Activated naive CD8-positive, alpha-beta T cell treated with anti-CD3 and anti-CD28 coated beads, Interleukin-2, amount 50 U/mL, for 24 hours (primary cell): Measurements from ENCODE around the gene KRTAP5-5.
"Not testable (repeated sequence)": the region's sequence is repeated elsewhere in the genome, so short reads cannot be mapped to it uniquely, and the experiment has no call there.

Experiments used
- ATAC-seq: fragments of 150-1000 bp; cut with Tn5 transposase; one replicate; pipeline ENCODE4 v1.10.0; 2021
- DNase-seq: peaks from one replicate; pipeline ENCODE4 v3.0.0; 2021
- H3K27ac Mint-ChIP-seq: one replicate; pipeline ENCODE4 v1.8.0; 2021; ENCODE audit warnings: mild to moderate bottlenecking, mixed read lengths
- H3K27me3 Mint-ChIP-seq: one replicate; pipeline ENCODE4 v1.8.0; 2021; ENCODE audit warnings: mixed read lengths
- H3K36me3 Mint-ChIP-seq: one replicate; pipeline ENCODE4 v1.8.0; 2021; ENCODE audit warnings: low read depth, mixed read lengths
- H3K4me1 Mint-ChIP-seq: one replicate; pipeline ENCODE4 v1.8.0; 2021; ENCODE audit warnings: mixed read lengths
- H3K4me3 Mint-ChIP-seq: one replicate; pipeline ENCODE4 v1.8.0; 2021; ENCODE audit warnings: mild to moderate bottlenecking, moderate library complexity, mixed read lengths
- H3K9me3 Mint-ChIP-seq: one replicate; pipeline ENCODE4 v1.8.0; 2021; ENCODE audit warnings: mixed read lengths

Gene KRTAP5-5

GRCh38 chr11:1642288-1643145, 12.9 kb downstream of the KRTAP5-5 start:
- DNase-seq (no peak), ATAC-seq (no peak)
- no peak overlapping the region for H3K27ac Mint-ChIP-seq
- no peak overlapping the region for H3K4me3 Mint-ChIP-seq
- peaks cover 20% of the 10 kb centered on the region for H3K27me3 Mint-ChIP-seq
- no peaks in the 10 kb centered on the region for H3K9me3 Mint-ChIP-seq
- no peaks in the 10 kb centered on the region for H3K36me3 Mint-ChIP-seq
- no peaks in the 10 kb centered on the region for H3K4me1 Mint-ChIP-seq

- Mint-ChIP-seq H3K4me1 (no peaks in the 10 kb centered on the region), H3K27ac (no peak overlapping the region), H3K9me3 (no peaks in the 10 kb centered on the region), H3K36me3 (no peaks in the 10 kb centered on the region), H3K4me3 (no peak overlapping the region), H3K27me3 (peaks cover 20% of the 10 kb centered on the region)
- no peak for DNase-seq
- ATAC-seq: no peak
These were observed 13.6 kb downstream of the KRTAP5-5 start for GRCh38 chr11:1643146-1643690.

DNA sequence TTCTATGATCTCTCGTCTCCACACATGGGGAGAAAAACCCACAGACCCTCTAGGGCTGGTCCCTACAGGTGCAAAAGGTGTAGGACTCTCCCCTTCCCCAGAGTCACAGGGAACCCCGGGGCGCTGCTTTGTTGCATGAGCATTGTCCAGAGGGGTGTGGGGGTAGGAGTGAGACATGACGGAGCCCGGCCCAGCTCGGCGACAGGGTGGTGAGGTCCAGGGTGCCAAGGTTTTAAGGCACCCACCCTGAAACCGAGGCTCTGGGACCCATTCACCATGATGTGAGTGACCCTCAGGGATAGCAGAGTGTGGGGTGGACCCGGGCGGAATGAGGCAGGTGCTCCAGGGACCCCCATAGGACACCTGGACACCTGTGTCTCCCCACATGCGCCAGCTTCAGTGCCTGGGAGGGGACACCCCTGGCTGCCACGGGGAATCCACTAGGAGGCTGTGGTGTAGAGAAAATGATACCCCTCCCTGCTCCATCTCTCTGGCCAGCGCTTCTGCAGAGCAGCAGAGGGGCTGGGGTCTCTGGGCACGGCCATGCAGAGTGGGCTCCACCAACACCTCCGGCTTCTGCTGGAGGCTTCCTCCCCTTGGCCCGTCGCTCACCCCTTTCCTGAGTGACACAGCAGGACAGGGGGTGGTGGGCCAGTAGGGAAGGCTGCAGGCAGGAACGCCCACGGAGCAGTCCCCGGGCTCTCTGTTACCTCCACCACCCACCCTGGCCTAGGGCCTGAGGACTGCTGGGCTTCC, 15.2 kb downstream of the KRTAP5-5 start:
- H3K4me3 Mint-ChIP-seq: no peak overlapping the region

GRCh38 chr11:1645357-1645821, 15.8 kb downstream of the KRTAP5-5 start:
- no peaks in the 10 kb centered on the region for H3K4me1 Mint-ChIP-seq
- no peaks in the 10 kb centered on the region for H3K9me3 Mint-ChIP-seq
- DNase-seq (no peak), ATAC-seq (no peak)
- peaks cover 7% of the 10 kb centered on the region for H3K27me3 Mint-ChIP-seq
- H3K36me3 Mint-ChIP-seq: no peaks in the 10 kb centered on the region
- no peak overlapping the region for H3K27ac Mint-ChIP-seq
- H3K4me3 Mint-ChIP-seq: no peak overlapping the region

More for the DNA sequence above, 15.2 kb downstream of the KRTAP5-5 start:
- ATAC-seq (no peak), DNase-seq (no peak)
- peaks cover 13% of the 10 kb centered on the region for H3K27me3 Mint-ChIP-seq
- H3K9me3 Mint-ChIP-seq: no peaks in the 10 kb centered on the region
- no peak overlapping the region for H3K27ac Mint-ChIP-seq
- H3K4me1 Mint-ChIP-seq: no peaks in the 10 kb centered on the region
- H3K36me3 Mint-ChIP-seq: no peaks in the 10 kb centered on the region

DNA sequence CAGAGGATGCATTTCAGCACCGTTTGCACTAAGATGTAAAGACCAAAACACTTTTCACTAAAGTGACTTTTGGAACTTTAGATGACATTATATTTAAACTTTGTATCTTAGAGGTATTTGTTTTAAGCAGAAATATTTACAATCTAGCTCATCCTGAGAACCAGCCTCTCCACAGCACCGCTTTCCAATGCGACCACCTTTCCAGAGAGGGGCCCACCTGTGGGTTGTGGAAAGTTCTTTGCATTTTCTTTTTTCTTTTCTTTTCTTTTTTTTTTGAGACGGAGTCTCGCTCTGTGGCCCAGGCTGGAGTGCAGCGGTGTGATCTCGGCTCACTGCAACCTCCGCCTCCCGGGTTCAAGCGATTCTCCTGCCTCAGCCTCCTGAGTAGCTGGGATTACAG, 17.0 kb downstream of the KRTAP5-5 start:
- H3K27ac Mint-ChIP-seq, H3K9me3 Mint-ChIP-seq, H3K27me3 Mint-ChIP-seq, DNase-seq, ATAC-seq, H3K4me1 Mint-ChIP-seq, H3K36me3 Mint-ChIP-seq, H3K4me3 Mint-ChIP-seq: not testable (repeated sequence)

DNA sequence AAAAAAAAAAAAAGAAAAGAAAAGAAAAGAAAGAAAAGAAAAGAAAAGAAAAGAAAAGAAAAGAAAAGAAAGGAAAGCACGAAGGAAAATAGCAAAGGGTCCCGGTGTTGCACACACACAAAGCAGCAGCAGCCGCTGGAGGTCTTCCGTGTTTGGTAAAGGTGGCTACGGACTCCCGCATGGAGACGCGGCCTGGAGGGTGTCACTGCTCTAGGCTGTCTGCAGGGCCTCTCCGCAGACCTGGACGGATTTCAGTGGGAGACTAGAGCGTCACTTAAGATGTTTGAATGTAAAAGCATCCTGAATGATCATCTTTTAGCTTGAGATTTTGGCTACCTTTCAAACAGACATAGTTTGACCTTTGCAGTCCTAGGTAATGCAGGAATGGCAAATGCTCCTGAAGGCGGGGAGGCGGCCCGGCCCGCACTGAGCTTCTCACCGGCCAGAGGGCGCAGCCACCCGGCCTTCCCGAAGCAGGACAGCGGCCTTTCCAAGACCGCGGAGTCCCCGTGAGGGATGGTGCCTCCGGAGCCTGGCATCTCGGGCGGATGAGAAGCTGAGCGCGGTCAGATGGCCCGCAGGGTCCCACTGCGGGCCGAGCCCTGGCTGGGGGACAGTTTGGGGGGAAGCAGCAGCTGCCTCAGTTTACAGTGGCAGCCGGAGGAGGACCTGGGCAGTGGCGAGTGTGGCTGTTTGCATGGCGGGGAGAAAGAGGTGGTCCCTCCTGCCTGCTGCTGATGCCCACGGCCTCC, 18.5 kb downstream of the KRTAP5-5 start:
- DNase-seq (no peak), ATAC-seq (no peak)
- Mint-ChIP-seq H3K4me1 (peaks cover 2% of the 10 kb centered on the region), H3K36me3 (no peaks in the 10 kb centered on the region), H3K27ac (no peak overlapping the region), H3K4me3 (no peak overlapping the region), H3K27me3 (peaks cover 8% of the 10 kb centered on the region), H3K9me3 (no peaks in the 10 kb centered on the region)

- peaks cover 2% of the 10 kb centered on the region for H3K4me1 Mint-ChIP-seq
- no peaks in the 10 kb centered on the region for H3K36me3 Mint-ChIP-seq
- no peaks in the 10 kb centered on the region for H3K9me3 Mint-ChIP-seq
- no peak for ATAC-seq
- no peak overlapping the region for H3K4me3 Mint-ChIP-seq
- peaks cover 10% of the 10 kb centered on the region for H3K27me3 Mint-ChIP-seq
- no peak overlapping the region for H3K27ac Mint-ChIP-seq
- DNase-seq: no peak
These were observed 19.3 kb downstream of the KRTAP5-5 start for GRCh38 chr11:1648653-1649420.

DNA sequence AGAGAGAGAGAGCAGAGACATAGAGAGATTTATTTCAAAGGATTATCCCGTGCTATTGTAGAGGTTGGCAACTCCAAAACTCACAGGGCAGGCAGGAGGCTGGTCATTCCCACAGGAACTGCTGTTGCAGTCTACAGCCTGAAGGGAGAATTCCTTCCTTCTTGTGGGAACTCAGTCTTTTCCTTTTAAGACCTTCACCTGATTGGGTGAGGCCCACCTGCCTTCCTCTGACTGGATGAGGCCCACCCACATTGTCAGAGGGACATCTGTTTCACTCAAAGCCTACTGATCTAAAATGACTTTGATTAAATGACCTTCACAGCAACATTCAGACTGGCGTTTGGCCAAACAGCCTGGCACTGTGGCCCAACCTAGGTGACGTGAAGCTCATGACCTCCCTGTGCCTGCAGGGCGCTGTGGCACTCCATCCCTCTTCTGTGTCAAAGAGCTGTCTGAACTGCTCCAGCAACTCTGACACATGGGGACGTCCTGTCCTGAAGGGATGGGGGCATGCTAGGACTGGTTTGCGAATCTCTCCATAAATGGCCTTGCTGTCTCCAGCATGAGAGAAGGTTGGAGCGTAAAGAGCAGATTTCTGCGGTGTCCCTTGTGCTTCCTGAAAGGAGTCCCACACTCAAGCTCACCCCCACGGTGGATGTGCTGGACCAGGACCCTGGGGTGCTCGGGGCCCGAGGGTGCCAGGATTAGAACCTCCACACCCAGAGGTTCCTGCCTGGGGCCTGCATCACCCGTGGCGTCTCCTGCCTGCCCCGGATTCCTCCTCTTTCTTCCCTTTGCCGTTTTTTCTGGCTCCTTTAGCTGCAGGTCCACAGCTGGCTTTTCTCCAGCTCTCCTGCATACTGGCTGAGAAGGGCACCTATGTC, 20.7 kb downstream of the KRTAP5-5 start:
- no peak for ATAC-seq
- H3K4me3 Mint-ChIP-seq: no peak overlapping the region
- peaks cover 2% of the 10 kb centered on the region for H3K4me1 Mint-ChIP-seq
- H3K27ac Mint-ChIP-seq: no peak overlapping the region
- H3K36me3 Mint-ChIP-seq: no peaks in the 10 kb centered on the region
- peaks cover 16% of the 10 kb centered on the region for H3K27me3 Mint-ChIP-seq
- no peaks in the 10 kb centered on the region for H3K9me3 Mint-ChIP-seq
- no peak for DNase-seq

GRCh38 chr11:1650918-1651262, 21.3 kb downstream of the KRTAP5-5 start:
- peaks cover 2% of the 10 kb centered on the region for H3K4me1 Mint-ChIP-seq
- no peaks in the 10 kb centered on the region for H3K9me3 Mint-ChIP-seq
- H3K27me3 Mint-ChIP-seq: peaks cover 16% of the 10 kb centered on the region
- ATAC-seq (no peak), DNase-seq (no peak)
- H3K27ac Mint-ChIP-seq: no peak overlapping the region
- H3K4me3 Mint-ChIP-seq: no peak overlapping the region
- H3K36me3 Mint-ChIP-seq: no peaks in the 10 kb centered on the region

- Mint-ChIP-seq H3K36me3 (no peaks in the 10 kb centered on the region), H3K4me1 (peaks cover 2% of the 10 kb centered on the region), H3K9me3 (no peaks in the 10 kb centered on the region), H3K4me3 (no peak overlapping the region), H3K27ac (no peak overlapping the region), H3K27me3 (peaks cover 18% of the 10 kb centered on the region)
- DNase-seq (no peak), ATAC-seq (no peak)
These were observed 21.9 kb downstream of the KRTAP5-5 start for GRCh38 chr11:1651411-1651980.

DNA sequence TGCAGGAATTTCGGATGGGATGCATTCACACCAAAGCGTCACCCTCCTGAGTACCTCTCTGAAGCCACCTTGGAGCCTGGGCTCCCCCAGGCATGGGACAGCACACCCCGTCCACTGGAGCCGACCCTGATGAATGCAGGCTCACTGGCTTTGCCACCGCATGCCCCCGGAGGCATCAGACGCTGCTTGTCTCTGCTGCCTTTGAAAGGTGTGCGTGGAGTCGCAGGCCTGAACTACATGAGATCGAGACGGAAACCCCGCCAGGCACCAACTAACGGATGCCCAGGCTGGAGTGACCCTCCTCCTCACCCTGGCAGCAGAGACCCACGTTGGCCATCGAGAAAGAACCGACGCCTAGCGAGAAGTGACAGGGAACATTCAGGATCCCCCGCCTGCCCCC, 22.5 kb downstream of the KRTAP5-5 start:
- H3K9me3 Mint-ChIP-seq: no peaks in the 10 kb centered on the region
- H3K27me3 Mint-ChIP-seq: peaks cover 20% of the 10 kb centered on the region
- H3K36me3 Mint-ChIP-seq: no peaks in the 10 kb centered on the region
- ATAC-seq (no peak), DNase-seq (no peak)
- peaks cover 2% of the 10 kb centered on the region for H3K4me1 Mint-ChIP-seq
- no peak overlapping the region for H3K4me3 Mint-ChIP-seq
- H3K27ac Mint-ChIP-seq: no peak overlapping the region

- H3K27ac Mint-ChIP-seq: no peak overlapping the region
- H3K9me3 Mint-ChIP-seq: no peaks in the 10 kb centered on the region
- no peak overlapping the region for H3K4me3 Mint-ChIP-seq
- DNase-seq: no peak
- no peak for ATAC-seq
- peaks cover 20% of the 10 kb centered on the region for H3K27me3 Mint-ChIP-seq
- H3K4me1 Mint-ChIP-seq: peaks cover 2% of the 10 kb centered on the region
- no peaks in the 10 kb centered on the region for H3K36me3 Mint-ChIP-seq
These were observed 22.8 kb downstream of the KRTAP5-5 start for GRCh38 chr11:1652442-1652770.
